VCaP (cell line): Measurements from ENCODE around the gene MKRN1.

ENCODE experiments used
- H3K27ac ChIP-seq: fragments of 450-650 bp; 2 replicates; pipeline ENCODE4 v1.5.1; 2017
- CTCF ChIP-seq: fragments of 450-650 bp; conservative IDR thresholded peaks from 2 replicates; pipeline ENCODE4 v1.5.1; 2017; ENCODE audit warnings: mild to moderate bottlenecking, moderate library complexity

The MKRN1 gene

DNA sequence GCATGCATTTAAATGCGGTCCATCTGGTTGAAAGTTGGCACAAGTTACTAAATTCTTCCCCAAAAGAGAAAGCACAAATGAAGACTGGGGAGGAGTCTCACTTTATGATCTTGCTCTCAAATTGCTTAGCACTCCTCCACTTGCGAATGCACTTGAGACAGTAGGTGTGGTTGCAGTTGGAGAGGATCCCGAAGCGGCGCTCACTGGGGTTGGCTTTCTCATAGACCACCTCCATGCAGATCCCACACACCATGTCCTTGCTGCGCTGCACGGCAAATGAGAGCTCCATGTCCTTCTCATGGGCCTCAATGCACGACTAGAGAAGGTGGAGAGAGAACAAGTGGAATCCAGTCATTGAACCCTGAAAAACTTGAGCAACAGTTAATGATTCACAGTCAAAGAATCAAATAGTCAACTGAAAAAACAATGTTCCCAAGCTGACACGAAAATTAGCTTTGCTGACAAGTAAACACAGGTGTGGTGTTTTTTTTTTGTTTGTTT, 22.7 kb downstream of the MKRN1 start:
- TF ChIP-seq CTCF, result no peak
- no peak overlapping the region; the same call in 1 of the 2 replicates for H3K27ac ChIP-seq

- H3K27ac ChIP-seq, result peak overlapping the region; percentile 89
- TF ChIP-seq CTCF, result no peak
Observed at GRCh38 chr7:140455743-140456142, 23.6 kb downstream of the MKRN1 start.

- H3K27ac ChIP-seq, result peak overlapping the region; percentile 89
- TF ChIP-seq CTCF, result no peak
Observed at GRCh38 chr7:140454657-140455015, 24.7 kb downstream of the MKRN1 start.

DNA sequence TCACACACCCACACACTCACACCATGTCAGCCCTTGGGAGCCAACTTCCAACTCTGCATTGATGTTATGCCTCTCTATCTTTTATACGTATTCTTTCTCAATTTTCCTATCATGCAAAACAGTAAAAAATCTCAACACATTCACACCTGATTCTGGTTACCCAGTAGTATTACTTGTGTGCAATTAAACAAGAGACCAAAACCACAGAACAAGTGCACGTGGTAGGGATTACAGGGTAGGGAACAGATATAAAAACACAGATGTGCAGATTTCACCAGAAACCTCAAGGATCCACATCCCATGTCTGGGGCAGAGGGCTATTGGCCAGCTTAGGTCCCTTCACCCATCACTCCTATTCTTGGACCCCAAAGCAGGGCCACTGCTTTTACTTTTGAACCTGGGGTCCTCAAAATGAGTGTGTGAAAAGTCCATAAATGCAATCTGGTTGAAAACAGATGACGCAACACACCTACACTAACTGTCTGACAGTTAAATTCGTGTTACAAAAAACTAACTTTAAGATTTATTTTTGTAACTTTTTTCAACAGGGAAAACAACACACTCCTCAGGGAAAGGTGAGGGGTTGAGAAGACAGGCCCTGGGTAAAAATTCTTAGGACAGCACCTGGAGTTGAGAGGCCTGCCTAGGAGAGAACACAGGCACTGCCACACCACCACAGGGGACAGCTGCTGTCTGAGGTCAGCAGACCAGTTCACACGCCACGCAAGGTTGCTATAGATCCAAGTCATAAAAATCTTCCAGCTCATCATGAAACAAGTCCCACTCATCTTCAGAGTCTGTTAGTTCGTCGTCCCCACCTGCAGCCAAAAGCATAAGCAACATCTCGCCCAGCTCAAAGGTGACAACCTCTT, 25.3 kb downstream of the MKRN1 start:
- H3K27ac ChIP-seq, result peak overlapping the region; percentile 89

DNA sequence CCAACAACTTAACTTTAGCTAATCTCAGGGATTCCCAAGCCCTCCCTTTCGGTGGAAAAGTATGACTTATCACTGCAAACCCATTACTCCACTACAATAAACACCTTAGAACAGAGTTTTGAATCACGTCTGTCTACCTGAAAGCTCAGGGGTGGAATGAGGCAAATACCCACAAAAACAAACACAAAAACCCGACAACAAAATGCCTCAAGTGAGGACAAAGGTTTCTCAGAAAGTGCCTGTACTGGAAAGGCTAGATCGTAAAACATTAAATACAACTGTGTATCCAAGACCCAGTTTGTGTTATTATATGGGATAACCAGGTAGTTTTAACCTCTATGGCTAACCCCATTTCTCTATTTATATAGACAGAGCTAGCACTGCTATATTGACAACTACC, 26.0 kb downstream of the MKRN1 start:
- peak overlapping the region; percentile 89 for H3K27ac ChIP-seq
- TF ChIP-seq CTCF, result no peak

DNA sequence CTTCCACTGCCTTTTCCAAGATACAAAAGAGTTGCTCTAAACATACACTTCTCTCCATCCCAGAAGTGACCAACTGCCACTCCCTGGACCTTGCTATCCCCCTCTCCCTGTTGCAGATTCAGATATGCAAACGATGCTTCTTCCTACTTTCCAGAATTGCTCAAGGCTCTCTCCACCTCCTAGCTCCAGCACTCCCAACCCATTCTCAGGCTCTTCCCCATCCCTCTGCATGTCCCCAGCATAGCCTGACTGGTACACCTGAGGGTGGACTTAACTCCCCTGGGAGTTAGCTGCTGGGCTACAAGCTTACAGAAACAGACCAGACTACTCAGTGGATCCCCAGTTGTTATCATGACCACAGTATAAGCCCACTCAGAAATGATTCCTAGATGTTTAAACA, 27.6 kb downstream of the MKRN1 start:
- TF ChIP-seq CTCF, result no peak
- H3K27ac ChIP-seq, result peak overlapping the region; percentile 89

GRCh38 chr7:140448781-140449480, 30.4 kb downstream of the MKRN1 start:
- no peak for TF ChIP-seq CTCF
- H3K27ac ChIP-seq, result peak overlapping the region; percentile 89

GRCh38 chr7:140447841-140448240, 31.5 kb downstream of the MKRN1 start:
- H3K27ac ChIP-seq, result no peak overlapping the region

More at GRCh38 chr7:140447841-140448240, 31.5 kb downstream of the MKRN1 start:
- TF ChIP-seq CTCF, result no peak
